Measurements from ENCODE around the gene RBM5. TPM values are rescaled to one million over a fixed set of nuclear protein-coding genes. Genes with fewer than 3 reads are reported as not detected.

Gene RBM5
- total RNA-seq, 2 donors from 2014 or later: 58.7 to 75.8 TPM

DNA sequence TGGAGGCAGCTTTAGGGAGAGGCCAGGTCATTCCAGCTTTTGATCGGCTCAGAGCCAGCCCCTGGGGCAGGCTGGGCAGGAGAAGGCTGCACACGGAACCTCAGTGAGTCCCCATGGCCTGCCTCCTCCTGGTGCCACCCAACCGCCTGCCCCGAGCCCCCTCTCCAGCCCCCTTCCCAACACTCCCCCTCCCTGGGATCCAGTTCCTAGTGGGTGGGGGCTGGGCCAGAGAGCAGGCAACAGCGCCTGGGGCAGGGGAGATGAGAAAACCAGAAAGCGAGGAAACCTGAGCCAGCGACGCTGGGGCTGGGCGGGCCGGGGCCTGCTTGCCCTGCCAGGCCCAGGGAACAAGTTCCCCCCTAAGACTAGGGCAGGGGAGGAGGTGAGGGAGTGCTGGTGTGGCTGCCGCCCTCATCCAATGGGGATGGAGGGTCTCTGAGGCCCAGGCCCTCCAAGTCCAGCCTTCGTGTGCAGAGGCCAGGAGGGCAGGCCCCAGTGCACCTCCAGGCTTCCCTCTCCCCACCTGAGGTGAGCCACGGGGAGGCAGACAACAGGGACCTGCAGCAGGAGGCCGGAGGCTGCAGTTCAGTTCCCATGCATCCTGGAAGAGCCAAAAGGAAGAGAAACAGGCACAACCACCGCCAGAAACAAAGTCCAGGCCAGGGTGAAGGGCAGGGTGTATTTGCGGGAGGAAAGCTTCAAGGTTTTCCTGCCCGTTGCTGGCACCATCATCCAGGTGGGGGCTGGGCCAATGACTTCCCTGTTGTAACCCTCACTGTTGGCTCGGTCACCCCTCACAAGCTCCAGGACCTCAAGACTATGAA lies 62.4 kb downstream of the RBM5 start:
- no peaks in the 10 kb centered on the region for H3K9me3 ChIP-seq
- no peak overlapping the region for H3K4me3 ChIP-seq
- no peaks in the 10 kb centered on the region for H3K36me3 ChIP-seq
- TF ChIP-seq, protein P1, sequence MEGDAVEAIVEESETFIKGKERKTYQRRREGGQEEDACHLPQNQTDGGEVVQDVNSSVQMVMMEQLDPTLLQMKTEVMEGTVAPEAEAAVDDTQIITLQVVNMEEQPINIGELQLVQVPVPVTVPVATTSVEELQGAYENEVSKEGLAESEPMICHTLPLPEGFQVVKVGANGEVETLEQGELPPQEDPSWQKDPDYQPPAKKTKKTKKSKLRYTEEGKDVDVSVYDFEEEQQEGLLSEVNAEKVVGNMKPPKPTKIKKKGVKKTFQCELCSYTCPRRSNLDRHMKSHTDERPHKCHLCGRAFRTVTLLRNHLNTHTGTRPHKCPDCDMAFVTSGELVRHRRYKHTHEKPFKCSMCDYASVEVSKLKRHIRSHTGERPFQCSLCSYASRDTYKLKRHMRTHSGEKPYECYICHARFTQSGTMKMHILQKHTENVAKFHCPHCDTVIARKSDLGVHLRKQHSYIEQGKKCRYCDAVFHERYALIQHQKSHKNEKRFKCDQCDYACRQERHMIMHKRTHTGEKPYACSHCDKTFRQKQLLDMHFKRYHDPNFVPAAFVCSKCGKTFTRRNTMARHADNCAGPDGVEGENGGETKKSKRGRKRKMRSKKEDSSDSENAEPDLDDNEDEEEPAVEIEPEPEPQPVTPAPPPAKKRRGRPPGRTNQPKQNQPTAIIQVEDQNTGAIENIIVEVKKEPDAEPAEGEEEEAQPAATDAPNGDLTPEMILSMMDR (IDR thresholded peaks at IDR 0.05): no peak
- H3K27me3 ChIP-seq: no peaks in the 10 kb centered on the region
- H3K4me1 ChIP-seq: peaks cover 0 to 13% of the 10 kb centered on the region in 2 donors
- no peak for DNase-seq (ENCODE audit: low spot score)
- H3K27ac ChIP-seq: no peak overlapping the region

DNA sequence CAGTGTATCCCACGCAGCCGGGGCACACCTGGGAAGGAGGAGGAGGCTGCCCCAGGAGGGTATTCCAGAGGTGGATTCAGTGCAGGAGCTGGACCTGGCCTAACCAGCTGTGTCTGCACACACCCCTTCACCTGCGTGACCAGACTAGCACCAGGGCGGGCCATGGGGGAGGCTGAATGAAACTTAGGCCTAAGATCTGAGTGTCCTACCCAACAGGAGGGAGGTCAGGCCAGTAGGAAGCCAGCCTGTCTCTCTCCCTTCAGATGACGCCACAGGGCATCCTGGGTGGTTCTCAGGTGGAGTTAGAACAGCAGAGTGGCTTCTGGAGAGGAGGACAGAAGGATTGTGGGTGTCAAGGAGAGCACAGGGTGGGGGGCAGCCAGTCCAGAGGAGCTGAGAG lies 63.0 kb downstream of the RBM5 start:
- peaks cover 0 to 19% of the 10 kb centered on the region in 2 donors for H3K4me1 ChIP-seq
- H3K9me3 ChIP-seq: no peaks in the 10 kb centered on the region
- TF ChIP-seq, protein P1 (IDR thresholded peaks at IDR 0.05): no peak
- no peaks in the 10 kb centered on the region for H3K27me3 ChIP-seq
- H3K27ac ChIP-seq: no peak overlapping the region
- DNase-seq (ENCODE audit: low spot score): no peak
- H3K36me3 ChIP-seq: no peaks in the 10 kb centered on the region
- no peak overlapping the region for H3K4me3 ChIP-seq

DNA sequence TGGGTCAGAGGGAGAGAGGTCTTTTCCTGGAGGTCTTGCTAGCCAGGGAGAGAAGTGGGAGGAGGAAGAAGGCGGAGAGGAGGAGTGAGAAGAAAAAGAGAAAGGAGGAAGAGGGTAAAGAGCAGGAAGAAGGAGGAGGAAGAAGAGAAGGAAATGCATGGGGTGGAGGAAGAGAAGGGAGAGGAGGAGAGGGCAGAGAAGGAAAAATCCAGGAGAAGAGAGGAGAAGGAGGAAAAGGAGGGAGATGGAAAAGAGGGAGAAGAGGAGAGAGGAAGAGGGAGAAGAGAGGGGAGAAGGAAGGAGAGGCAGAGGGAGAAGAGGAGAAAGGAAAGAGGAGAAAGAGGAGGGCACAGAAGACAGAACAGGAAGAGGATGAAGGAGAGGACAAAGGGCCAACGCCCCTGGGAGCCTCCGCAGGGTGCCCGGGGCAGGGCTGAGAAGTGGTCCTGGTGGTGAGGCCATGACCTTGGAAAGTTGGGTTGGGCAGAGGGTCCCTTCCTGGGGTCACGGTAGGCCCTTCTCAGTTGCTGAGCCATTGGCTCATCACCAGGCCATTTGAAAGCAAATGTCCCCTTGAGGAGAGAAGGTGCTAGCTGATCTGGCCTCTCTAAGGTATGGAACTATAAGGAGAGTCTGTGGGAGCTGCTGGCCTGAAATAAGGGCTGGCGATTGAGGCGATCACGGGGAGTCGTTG lies 65.2 kb downstream of the RBM5 start:
- no peaks in the 10 kb centered on the region for H3K36me3 ChIP-seq
- DNase-seq (ENCODE audit: low spot score): no peak
- peak overlapping the region in 1 of 2 donors; percentile 57 for H3K4me3 ChIP-seq
- H3K27me3 ChIP-seq: no peaks in the 10 kb centered on the region
- H3K27ac ChIP-seq: no peak overlapping the region
- H3K9me3 ChIP-seq: no peaks in the 10 kb centered on the region
- H3K4me1 ChIP-seq: peaks cover 0 to 31% of the 10 kb centered on the region in 2 donors
- TF ChIP-seq, protein P1 (IDR thresholded peaks at IDR 0.05): no peak

DNA sequence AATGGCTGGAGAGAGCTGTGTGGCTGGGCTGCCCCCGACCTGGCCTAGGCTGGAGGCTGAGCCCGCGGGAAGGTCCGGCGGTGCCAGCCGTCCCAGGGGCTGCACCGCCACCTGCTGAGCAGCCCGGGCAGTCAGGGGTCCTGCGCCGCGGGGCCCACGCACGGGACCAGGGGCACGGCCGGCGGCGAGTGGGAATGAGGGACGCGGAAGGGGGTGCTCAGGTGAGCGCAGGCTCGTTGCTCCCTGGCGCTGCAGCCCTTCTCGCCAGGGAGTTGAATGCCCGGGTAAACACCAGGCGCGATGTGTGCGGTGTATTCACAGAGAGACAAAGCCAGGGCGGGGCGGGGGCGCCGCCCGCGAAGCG lies 65.7 kb downstream of the RBM5 start:
- Histone ChIP-seq H3K27ac (no peak overlapping the region), H3K27me3 (no peaks in the 10 kb centered on the region), H3K36me3 (no peaks in the 10 kb centered on the region), H3K4me1 (peaks cover 0 to 36% of the 10 kb centered on the region in 2 donors), H3K4me3 (peak overlapping the region; percentile 50 to 57), H3K9me3 (no peaks in the 10 kb centered on the region)
- TF ChIP-seq, protein P1 (IDR thresholded peaks at IDR 0.05): peak in 1 of 2 donors; percentile 53
- no peak for DNase-seq (ENCODE audit: low spot score)

DNA sequence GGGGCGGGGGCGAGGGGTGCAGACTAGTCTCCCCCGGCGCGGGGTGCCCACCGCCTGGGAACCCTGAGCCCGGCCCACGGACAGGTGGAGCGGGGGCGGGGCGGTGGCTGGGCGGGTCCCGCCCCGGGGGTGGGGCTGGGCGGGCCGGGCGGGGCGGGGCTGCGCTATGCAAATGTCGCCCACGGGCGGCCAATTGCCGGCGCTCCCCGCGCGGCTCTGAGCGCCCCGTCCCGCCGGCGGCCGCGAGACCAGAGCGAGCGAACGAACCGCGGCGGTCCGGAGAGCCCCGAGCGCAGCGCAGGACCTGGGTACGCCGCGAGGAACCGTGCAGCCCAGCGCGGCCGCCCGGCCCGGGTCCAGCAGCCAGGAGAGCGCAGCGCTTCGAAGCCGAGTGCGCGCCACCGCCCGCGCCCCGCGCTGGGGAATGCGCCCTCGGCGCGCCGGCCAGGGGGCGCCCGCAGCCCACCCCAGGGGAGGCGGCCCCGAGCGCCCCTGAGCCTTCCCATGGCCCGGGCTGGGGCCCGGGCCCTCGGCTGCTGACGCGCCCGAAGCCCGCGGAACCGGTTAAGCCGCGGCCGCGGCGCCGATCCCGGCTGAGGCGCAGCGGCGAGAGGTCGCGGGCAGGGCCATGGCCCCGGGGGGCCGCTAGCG lies 66.2 kb downstream of the RBM5 start, which contains the start of gene SEMA3F:
Gene SEMA3F (plus strand): TSS at position 485 of the 651 bp plus-strand sequence. CDS start 4,299 bp downstream, outside the sequence.
- H3K4me3 ChIP-seq: peak within 1 kb of the TSS; percentile 50 to 57
- no peak for DNase-seq (ENCODE audit: low spot score)
- H3K27me3 ChIP-seq: no peaks in the 10 kb centered on the region
- H3K4me1 ChIP-seq: peaks cover 0 to 39% of the 10 kb centered on the region in 2 donors
- peak within 1 kb of the TSS; percentile 54 to 67 for H3K27ac ChIP-seq
- no peaks in the 10 kb centered on the region for H3K36me3 ChIP-seq
- TF ChIP-seq, protein P1 (IDR thresholded peaks at IDR 0.05): no peak
- no peaks in the 10 kb centered on the region for H3K9me3 ChIP-seq

Data from right atrium auricular region (tissue), 2 donors.